ENCODE data around the gene ANKRD39.

Gene ANKRD39

GRCh38 chr2:96887493-96888012 lies 29.7 kb upstream of the ANKRD39 start:
- no peak for DNase-seq (ENCODE audit: low read depth, low spot score)

DNA sequence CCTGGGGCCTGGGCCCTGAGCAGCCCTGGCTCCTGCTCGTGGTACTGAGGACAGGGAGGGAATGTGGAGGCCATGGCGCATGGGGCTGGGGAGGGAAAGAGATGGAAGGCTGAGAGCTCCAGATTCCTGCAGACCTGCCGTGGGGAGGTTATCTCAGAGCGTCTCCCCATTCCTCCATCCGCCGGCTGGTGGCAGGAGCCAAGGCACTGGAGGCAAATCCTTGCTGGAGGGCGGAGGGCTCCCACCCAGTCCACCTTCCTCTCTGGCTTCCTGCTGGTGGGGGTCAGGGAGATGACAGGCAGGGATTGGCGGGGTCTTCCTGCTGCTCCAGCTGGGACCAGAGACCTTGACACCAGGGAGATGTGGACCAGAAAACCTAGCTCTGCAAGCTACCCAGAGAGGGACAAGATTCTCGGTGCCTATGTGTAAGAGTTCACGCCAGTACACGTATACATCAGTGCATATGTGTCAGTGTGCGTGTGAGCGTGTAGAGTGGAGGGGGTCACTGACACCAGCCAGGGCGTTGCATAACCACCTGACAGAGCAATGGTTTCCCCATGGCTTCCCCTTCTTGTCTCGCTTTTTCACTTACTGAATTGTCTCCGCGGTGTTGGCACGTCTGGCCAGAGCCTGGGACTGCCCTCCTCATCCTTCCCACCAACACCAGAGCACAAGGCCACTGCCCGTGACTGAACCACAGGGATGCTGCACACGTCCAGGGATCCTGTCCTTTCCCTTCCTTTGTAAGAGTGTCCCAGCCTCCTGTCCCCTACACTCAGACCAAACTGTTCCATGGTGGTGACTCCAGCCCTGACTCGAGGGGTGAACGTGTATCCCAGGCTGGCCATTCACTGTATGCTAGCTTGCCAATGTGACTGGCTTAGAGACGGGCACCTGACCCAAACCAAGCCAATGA lies 27.9 kb upstream of the ANKRD39 start:
- no peak for DNase-seq (ENCODE audit: low read depth, low spot score)

- no peak for DNase-seq (ENCODE audit: low read depth, low spot score)
Measured at GRCh38 chr2:96884299-96885094, 26.7 kb upstream of the ANKRD39 start.

- DNase-seq (ENCODE audit: low read depth, low spot score), result no peak
Measured at GRCh38 chr2:96883306-96883705, 25.5 kb upstream of the ANKRD39 start.

DNA sequence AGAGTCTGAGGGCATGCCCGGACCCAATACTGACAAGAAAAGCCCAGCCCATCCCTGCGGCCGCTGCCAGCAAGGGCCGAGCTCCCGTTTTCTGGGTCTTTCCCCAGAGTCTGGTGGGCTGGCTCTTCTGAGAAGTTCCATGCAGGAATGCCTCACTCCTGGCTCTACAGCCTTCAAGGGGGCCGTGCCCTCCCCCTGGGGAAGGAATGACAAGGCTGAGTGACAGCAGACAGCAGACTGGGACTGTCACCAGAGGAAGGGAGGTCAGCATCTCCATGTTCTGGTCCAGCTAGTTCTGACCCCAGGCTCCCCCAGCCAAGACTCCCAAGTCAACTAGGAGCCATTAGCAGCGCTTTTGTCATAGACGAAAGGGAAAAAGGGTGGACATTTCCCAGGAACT lies 25.1 kb upstream of the ANKRD39 start:
- DNase-seq (ENCODE audit: low read depth, low spot score), result no peak

- no peak for DNase-seq (ENCODE audit: low read depth, low spot score)
Measured at GRCh38 chr2:96882230-96882629, 24.4 kb upstream of the ANKRD39 start.

GRCh38 chr2:96881349-96882195 lies 23.8 kb upstream of the ANKRD39 start:
- DNase-seq (ENCODE audit: low read depth, low spot score), result no peak

- DNase-seq (ENCODE audit: low read depth, low spot score), result no peak
Measured at GRCh38 chr2:96880891-96881273, 23.1 kb upstream of the ANKRD39 start.

DNA sequence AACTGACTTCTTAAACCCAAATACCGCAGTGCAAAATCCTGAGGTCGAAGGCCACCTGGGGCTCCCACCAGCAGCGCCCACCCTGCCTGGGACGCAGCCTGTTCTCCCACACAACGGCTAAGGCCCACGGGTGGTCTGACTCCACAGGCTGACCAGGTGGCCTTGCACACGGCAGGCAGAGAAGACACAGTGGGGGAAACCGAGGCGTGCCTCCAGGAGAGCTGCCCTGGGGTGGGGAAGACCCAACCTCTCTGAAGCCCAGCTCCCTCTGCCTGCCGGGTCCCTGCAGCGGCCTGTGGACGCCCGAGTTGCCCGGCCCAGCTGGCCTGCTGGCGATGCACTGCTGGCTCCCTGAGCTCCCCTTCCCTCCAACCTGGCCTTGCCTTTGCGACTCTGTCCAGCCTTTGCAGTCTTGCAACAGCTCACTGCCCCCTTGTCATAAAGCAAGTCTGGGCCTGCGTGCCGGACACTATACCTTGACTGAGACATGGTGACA lies 21.8 kb upstream of the ANKRD39 start:
- no peak for DNase-seq (ENCODE audit: low read depth, low spot score)

- no peak for DNase-seq (ENCODE audit: low read depth, low spot score)
Measured at GRCh38 chr2:96878796-96879544, 21.2 kb upstream of the ANKRD39 start.

GRCh38 chr2:96878171-96878570 lies 20.4 kb upstream of the ANKRD39 start:
- DNase-seq (ENCODE audit: low read depth, low spot score), result no peak

DNA sequence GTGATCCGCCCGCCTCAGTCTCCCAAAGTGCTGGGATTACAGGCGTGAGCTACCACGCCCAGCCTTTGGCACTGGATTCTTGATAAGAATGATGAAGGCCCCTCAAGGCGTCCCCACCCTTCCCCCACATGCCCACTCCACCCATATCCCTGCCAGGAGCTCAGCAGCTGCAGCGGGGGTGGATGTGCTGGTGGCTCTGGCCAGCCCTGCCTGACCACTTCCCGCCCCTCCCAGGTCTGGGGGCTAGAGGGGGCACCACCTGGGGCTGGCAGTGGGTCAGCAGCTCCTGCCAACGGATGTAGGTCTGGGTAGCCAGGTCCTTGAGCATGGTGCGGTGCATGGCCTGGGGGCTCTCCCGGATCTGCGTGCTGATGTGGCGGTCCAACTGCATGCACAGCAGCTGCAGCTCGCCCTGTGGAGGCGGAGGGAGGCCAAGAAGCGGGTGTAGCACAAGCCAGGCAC lies 19.8 kb upstream of the ANKRD39 start:
- DNase-seq (ENCODE audit: low read depth, low spot score), result no peak

GRCh38 chr2:96877042-96877451 lies 19.2 kb upstream of the ANKRD39 start:
- no peak for DNase-seq (ENCODE audit: low read depth, low spot score)

DNA sequence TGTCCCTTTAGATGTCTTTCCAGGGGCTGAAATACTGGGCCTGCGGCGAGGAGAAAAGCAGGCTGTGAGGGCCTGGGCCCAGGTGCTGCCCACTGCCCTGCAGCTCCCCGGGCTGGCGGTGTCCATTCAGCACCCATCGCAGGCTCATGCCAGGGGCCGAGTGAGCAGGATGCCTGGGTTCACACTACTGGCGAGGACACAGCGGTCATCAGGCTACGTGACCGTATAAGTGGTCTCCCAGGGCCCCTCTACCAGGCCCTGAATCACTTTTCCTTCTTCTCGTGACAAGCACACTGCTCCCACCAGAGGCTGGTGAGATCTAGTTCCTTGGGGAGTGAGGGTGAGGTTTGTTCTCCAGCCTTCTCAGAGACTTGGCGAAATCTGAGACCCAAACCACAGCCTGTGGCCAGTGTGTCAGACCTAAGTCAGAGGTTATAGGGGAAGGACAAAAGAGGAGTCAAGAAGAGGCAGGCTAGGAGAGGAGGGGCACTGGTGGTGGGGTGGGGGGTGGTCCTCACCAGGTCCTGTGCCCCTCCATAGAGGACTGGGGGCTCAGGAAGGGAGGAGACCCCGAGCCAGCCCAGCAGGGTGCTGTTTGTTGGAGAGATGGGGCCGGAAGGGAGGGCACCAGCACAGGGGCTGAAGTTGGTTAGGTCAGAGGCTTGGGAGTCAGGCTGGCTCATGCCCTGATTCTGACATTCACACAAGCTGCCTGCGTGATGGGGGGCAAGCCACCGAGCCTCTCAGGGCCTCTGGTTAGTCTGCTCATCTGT lies 18.6 kb upstream of the ANKRD39 start:
- DNase-seq (ENCODE audit: low read depth, low spot score), result no peak

DNA sequence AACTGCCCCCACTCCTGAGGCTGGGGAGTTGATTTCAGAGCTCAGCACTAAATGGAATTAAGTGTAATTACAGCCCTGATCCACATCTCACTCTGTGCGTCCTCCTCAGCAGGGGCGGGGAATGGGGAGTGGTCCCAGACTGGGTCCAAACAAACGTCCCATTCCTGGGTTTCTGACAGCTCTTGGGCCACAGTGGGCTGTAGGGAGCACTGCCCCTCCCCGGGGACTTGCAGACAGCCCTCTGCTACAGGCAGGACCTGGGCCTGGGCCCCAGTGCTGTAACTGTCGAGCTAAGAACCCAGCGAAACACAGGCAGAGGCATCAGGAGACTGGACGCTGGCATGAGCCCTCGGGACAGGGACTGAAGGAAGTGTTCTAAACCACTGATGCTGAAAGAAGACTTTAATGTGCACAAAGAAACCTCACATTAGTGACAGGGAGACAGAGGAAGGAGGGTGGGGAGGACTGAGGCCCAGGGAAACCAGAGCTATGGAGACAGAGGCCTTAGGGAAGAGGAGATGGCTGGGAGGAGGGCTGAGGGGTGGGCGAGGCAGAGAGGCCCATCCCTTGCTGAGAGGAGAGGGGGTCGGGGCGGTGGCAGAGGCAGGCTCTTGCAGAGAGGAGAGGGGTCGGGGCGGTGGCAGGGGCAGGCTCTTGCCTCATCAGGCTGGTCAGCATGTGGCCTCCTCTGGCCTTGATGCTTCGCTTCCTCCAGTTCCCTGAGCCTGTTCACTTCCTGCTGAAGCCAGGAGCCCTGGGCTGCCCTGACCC lies 17.9 kb upstream of the ANKRD39 start:
- no peak for DNase-seq (ENCODE audit: low read depth, low spot score)

DNA sequence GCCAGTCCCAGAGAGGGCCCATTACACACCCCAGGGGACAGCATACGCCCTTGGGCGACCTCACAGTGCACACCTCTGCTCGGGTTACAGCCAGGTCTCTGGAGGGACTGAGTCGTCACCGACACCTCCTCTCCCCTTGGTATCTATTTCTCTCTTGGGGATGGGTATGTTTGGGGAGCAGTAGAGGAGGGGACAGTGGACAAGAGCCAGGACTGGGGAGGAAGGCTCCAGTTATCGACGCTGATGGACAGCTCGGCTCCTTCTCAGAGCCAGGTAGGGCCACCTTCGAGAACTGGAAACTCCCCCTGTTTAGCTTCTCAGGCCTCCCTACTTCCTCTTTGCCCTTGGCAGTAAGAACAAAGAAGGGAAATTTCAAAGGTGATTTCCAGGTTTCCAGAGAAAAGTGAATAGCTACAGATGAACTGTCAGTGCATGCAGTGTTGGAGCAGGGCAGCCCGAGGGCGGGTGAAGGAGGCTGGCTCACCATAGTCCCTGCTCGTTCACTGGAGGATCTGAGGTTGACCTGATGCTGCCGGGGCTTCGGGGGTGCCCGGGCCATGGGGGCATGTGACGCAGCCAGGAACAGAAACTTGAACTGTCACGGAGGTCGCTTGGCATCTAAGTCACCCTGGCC lies 16.5 kb upstream of the ANKRD39 start:
- DNase-seq (ENCODE audit: low read depth, low spot score), result no peak

GRCh38 chr2:96873651-96874096 lies 15.9 kb upstream of the ANKRD39 start:
- DNase-seq (ENCODE audit: low read depth, low spot score), result no peak

DNA sequence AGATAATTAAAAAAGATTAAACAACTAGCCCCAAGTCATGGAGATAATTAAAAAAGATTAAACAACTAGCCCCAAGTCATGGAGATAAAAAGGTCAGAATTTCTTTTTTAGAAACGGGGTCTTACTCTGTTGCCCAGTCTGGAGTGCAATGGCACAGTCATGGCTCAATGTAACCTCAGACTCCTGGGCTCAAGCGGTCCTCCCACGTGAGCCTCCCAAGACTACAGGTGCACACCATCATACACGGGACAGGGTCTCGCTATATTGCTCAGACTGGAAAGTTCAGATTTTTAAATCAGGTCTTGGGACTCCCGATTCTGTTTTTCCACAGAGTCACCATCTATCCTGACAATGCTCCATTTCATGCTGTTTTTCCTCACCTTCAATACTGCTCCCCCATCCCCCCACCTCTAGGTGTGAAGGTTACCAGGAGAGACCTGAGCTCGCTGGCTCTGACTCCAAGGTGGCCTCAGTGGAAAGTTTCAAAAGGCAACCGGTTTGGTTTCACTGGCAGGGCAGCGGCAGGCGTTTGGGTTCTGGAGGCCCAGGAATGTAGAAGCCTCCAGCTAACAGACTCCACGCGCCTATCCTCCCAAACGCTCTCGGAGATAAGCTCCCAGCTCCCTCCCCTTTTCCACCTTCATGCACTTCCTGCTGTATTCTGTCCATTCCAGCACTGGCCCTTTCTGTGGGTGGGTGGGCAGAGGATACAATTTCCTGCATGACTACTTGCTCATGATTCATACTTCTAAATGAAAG lies 15.0 kb upstream of the ANKRD39 start:
- no peak for DNase-seq (ENCODE audit: low read depth, low spot score)
